ENCODE data around the gene MAPK1IP1L. TPM values are rescaled to one million over a fixed set of nuclear protein-coding genes. Genes with fewer than 3 reads are reported as not detected.

The MAPK1IP1L gene
- total and polyA plus RNA-seq, 2 experiments from 2014 or later, result 72.4 to 162 TPM

GRCh38 chr14:55101698-55102097, 50.3 kb downstream of the MAPK1IP1L start:
- H3K27me3 Mint-ChIP-seq (ENCODE audit: insufficient read depth, low read depth, poor library complexity), result peaks cover 2% of the 10 kb centered on the region
- Histone ChIP-seq H3K4me3 (no peak overlapping the region), H3K27ac (ENCODE audit: low read depth) (no peak overlapping the region), H3K79me2 (replicated peaks; ENCODE audit: insufficient read depth) (no peaks in the 10 kb centered on the region), H3K27me3 (ENCODE audit: insufficient read depth) (no peaks in the 10 kb centered on the region), H3K4me2 (no peak overlapping the region), H4K20me1 (replicated peaks; ENCODE audit: insufficient read depth) (no peaks in the 10 kb centered on the region), H3K4me1 (ENCODE audit: insufficient read depth) (peaks cover 20% of the 10 kb centered on the region), H3F3A (replicated peaks; ENCODE audit: low read depth) (no peaks in the 10 kb centered on the region), H3K36me3 (ENCODE audit: insufficient read depth) (no peaks in the 10 kb centered on the region), H2AFZ (no peak overlapping the region), H3K9me2 (ENCODE audit: insufficient read depth) (no peaks in the 10 kb centered on the region)
- H3K4me3 Mint-ChIP-seq, result no peak overlapping the region
- peaks cover 31% of the 10 kb centered on the region for H3K4me1 Mint-ChIP-seq
- TF ChIP-seq ZNF331 (CRISPR knock-in tag; IDR thresholded peaks at IDR 0.05; ENCODE audit: low read depth), result no peak
- no peak for TF ChIP-seq EZH2 (IDR thresholded peaks at IDR 0.05; ENCODE audit: low read depth, unreplicated experiment)
- no peak for TF ChIP-seq CREB1 (CRISPR knock-in tag; IDR thresholded peaks at IDR 0.05; ENCODE audit: low read depth)
- no peak for TF ChIP-seq EZH2phosphoT487 (IDR thresholded peaks at IDR 0.05; ENCODE audit: unreplicated experiment)
- no peak for TF ChIP-seq NANOG (IDR thresholded peaks at IDR 0.05; ENCODE audit: borderline replicate concordance)
- TF ChIP-seq, protein P1, sequence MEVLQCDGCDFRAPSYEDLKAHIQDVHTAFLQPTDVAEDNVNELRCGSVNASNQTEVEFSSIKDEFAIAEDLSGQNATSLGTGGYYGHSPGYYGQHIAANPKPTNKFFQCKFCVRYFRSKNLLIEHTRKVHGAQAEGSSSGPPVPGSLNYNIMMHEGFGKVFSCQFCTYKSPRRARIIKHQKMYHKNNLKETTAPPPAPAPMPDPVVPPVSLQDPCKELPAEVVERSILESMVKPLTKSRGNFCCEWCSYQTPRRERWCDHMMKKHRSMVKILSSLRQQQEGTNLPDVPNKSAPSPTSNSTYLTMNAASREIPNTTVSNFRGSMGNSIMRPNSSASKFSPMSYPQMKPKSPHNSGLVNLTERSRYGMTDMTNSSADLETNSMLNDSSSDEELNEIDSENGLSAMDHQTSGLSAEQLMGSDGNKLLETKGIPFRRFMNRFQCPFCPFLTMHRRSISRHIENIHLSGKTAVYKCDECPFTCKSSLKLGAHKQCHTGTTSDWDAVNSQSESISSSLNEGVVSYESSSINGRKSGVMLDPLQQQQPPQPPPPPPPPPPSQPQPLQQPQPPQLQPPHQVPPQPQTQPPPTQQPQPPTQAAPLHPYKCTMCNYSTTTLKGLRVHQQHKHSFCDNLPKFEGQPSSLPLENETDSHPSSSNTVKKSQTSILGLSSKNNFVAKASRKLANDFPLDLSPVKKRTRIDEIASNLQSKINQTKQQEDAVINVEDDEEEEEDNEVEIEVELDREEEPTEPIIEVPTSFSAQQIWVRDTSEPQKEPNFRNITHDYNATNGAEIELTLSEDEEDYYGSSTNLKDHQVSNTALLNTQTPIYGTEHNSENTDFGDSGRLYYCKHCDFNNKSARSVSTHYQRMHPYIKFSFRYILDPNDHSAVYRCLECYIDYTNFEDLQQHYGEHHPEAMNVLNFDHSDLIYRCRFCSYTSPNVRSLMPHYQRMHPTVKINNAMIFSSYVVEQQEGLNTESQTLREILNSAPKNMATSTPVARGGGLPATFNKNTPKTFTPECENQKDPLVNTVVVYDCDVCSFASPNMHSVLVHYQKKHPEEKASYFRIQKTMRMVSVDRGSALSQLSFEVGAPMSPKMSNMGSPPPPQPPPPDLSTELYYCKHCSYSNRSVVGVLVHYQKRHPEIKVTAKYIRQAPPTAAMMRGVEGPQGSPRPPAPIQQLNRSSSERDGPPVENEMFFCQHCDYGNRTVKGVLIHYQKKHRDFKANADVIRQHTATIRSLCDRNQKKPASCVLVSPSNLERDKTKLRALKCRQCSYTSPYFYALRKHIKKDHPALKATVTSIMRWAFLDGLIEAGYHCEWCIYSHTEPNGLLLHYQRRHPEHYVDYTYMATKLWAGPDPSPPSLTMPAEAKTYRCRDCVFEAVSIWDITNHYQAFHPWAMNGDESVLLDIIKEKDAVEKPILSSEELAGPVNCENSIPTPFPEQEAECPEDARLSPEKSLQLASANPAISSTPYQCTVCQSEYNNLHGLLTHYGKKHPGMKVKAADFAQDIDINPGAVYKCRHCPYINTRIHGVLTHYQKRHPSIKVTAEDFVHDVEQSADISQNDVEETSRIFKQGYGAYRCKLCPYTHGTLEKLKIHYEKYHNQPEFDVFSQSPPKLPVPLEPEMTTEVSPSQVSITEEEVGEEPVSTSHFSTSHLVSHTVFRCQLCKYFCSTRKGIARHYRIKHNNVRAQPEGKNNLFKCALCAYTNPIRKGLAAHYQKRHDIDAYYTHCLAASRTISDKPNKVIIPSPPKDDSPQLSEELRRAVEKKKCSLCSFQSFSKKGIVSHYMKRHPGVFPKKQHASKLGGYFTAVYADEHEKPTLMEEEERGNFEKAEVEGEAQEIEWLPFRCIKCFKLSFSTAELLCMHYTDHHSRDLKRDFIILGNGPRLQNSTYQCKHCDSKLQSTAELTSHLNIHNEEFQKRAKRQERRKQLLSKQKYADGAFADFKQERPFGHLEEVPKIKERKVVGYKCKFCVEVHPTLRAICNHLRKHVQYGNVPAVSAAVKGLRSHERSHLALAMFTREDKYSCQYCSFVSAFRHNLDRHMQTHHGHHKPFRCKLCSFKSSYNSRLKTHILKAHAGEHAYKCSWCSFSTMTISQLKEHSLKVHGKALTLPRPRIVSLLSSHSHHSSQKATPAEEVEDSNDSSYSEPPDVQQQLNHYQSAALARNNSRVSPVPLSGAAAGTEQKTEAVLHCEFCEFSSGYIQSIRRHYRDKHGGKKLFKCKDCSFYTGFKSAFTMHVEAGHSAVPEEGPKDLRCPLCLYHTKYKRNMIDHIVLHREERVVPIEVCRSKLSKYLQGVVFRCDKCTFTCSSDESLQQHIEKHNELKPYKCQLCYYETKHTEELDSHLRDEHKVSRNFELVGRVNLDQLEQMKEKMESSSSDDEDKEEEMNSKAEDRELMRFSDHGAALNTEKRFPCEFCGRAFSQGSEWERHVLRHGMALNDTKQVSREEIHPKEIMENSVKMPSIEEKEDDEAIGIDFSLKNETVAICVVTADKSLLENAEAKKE (CRISPR knock-in tag; IDR thresholded peaks at IDR 0.05), result no peak
- TF ChIP-seq STAT1 (IDR thresholded peaks at IDR 0.05; ENCODE audit: unreplicated experiment), result no peak
- TF ChIP-seq ZNF114 (CRISPR knock-in tag; IDR thresholded peaks at IDR 0.05), result no peak
- TF ChIP-seq CTCF (conservative IDR thresholded peaks at IDR 0.05; ENCODE audit: low read depth in 2 of 2), result no peak
- TF ChIP-seq REST (IDR thresholded peaks at IDR 0.05; ENCODE audit: unreplicated experiment), result no peak
- TF ChIP-seq POLR2AphosphoS5 (IDR thresholded peaks at IDR 0.05; ENCODE audit: low read depth), result no peak
- TF ChIP-seq, protein P2, sequence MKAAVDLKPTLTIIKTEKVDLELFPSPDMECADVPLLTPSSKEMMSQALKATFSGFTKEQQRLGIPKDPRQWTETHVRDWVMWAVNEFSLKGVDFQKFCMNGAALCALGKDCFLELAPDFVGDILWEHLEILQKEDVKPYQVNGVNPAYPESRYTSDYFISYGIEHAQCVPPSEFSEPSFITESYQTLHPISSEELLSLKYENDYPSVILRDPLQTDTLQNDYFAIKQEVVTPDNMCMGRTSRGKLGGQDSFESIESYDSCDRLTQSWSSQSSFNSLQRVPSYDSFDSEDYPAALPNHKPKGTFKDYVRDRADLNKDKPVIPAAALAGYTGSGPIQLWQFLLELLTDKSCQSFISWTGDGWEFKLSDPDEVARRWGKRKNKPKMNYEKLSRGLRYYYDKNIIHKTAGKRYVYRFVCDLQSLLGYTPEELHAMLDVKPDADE (IDR thresholded peaks at IDR 0.05), result no peak
- TF ChIP-seq JUNB (IDR thresholded peaks at IDR 0.05; ENCODE audit: unreplicated experiment), result no peak
- H3K9me3 Mint-ChIP-seq, result peaks cover 3% of the 10 kb centered on the region; the same call in 1 of the 3 replicates
- 0 out of 3 replicates have a peak, but pooled peaks cover 3% of the 10 kb centered on the region for H3K36me3 Mint-ChIP-seq (ENCODE audit: low read depth)
- H3K27ac Mint-ChIP-seq, result no peak overlapping the region
- no peak for ATAC-seq
- DNase-seq (ENCODE audit: low spot score), result no peak

Data from GM23338 (cell line).